ENCODE data around the gene MYO3B.

- no peak for TF ChIP-seq CTCF (IDR thresholded peaks at IDR 0.05)
- no peak for TF ChIP-seq POLR2A (IDR thresholded peaks at IDR 0.05)
Measured at GRCh38 chr2:170685591-170685990, 507.6 kb downstream of the MYO3B start.

Data from body of pancreas (tissue), 4 donors.